ENCODE results near the gene RNF115.
A peak's percentile ranks its signal among the peaks of the same experiment; 100 is the strongest.
"Not testable (repeated sequence)": the region's sequence is repeated elsewhere in the genome, so short reads cannot be mapped to it uniquely, and the experiment has no call there.

Gene RNF115

DNA sequence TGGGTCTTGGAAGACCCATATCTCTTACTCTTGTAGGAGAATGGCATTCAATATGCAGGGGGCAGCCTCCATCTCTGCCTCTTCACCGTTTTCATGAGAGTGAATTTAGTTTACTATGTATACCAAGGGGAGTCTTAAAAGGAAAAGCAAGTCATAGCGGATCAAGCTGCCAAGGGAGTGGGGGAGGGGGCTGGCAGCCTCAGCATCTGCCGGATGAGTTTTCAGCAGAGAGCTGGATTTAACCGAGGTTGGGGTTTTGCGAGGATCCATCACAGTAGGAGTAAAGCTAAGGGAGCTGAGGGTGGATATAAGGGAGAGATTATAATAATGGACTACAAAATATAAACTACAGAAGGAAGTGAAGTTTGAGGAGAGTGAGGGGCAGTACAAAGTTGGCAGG, 94.7 kb downstream of the RNF115 start:
- ChIA-PET POLR2A (ENCODE audit: low non-redundant PET) (no interaction called here), CTCF (no interaction called here)
- no peak for TF ChIP-seq CTCF (conservative IDR thresholded peaks at IDR 0.05; ENCODE audit: low read depth)
- H3K27ac ChIP-seq: no peak overlapping the region
- DNase-seq (ENCODE audit: low spot score): no peak

GRCh38 chr1:145726193-145726592, 97.7 kb downstream of the RNF115 start:
- DNase-seq (ENCODE audit: low spot score); CTCF ChIA-PET; POLR2A ChIA-PET (ENCODE audit: low non-redundant PET); H3K27ac ChIP-seq: not testable (repeated sequence)

- POLR2A ChIA-PET (ENCODE audit: low non-redundant PET): no interaction called here
- no peak overlapping the region for H3K27ac ChIP-seq
Measured at GRCh38 chr1:145720878-145721671, 102.8 kb downstream of the RNF115 start.

GRCh38 chr1:145720556-145720877, 103.4 kb downstream of the RNF115 start:
- no peak for TF ChIP-seq CTCF (conservative IDR thresholded peaks at IDR 0.05; ENCODE audit: low read depth)
- no peak for DNase-seq (ENCODE audit: low spot score)
- POLR2A ChIA-PET (ENCODE audit: low non-redundant PET): no interaction called here
- H3K27ac ChIP-seq: no peak overlapping the region
- CTCF ChIA-PET: interaction anchor here (0.6 to 1.8 kb wide), 7 partner anchors 11 to 103 kb away, joined by 3 to 5 read pairs (median 4); partner anchors contain the start of genes POLR3C and RNF115

More at GRCh38 chr1:145720878-145721671, 102.8 kb downstream of the RNF115 start:
- DNase-seq (ENCODE audit: low spot score): peak; percentile 59
- CTCF ChIA-PET: interaction anchor here (0.6 to 1.8 kb wide), 10 partner anchors 11 to 103 kb away, joined by 3 to 5 read pairs (median 4); partner anchors contain the start of genes POLR3C and RNF115
- peak; percentile 94 for TF ChIP-seq CTCF (conservative IDR thresholded peaks at IDR 0.05; ENCODE audit: low read depth)

DNA sequence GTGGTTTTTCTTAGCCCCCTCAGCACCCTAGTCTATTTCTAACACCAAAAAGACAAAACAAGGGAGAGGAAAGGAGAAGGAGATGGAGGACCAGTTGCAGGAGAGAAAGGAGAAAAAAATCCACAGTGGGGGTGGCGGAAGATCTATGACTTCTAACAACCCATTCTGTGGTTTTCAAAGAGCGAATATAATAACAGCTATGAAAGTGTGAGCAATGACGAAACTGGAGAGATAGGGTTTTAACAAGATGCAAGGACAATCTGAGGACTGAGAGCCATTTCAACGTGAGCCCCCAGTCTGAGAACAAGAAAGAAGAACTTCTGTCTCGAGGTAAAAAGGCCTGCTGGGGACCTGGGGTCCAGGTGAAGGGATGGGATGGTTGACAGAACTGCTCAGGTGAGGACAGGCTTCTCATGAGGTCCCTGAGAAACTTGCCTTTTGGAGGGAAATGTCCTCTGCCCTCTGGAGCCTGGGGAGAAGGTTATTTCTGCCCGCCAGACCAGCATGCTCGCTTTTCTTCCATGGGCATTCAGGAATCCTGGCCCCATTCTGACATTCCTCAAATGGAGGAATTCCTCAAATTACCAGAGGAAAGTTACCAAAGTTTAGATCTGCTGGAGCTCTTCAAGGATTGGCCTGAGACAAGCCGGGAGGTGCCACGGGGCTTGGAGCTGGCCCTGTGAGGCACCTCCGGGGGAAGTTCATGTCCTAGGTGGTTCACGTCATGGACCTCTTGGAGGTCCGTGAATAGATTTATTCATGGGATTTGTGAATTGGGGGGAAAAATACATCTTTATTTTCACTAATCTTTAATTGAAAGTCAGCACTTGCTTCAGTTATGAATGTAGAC, 104.4 kb downstream of the RNF115 start, which contains the start of gene CD160:
Gene CD160, plus strand, starts transcription at position 270 of the 850 bp plus-strand sequence. CDS start 8,829 bp downstream, outside the sequence.
- POLR2A ChIA-PET (ENCODE audit: low non-redundant PET): interaction anchor here (0.7 kb wide), 1 partner anchor 12 kb away, joined by 8 read pairs; no protein-coding TSS in a partner anchor
- CTCF ChIA-PET: interaction anchor here (1.2 kb wide), 1 partner anchor 27 kb away, joined by 3 read pairs; no protein-coding TSS in a partner anchor
- TF ChIP-seq CTCF (conservative IDR thresholded peaks at IDR 0.05; ENCODE audit: low read depth): no peak
- no peak within 1 kb of the TSS for H3K27ac ChIP-seq
- DNase-seq (ENCODE audit: low spot score): no peak

DNA sequence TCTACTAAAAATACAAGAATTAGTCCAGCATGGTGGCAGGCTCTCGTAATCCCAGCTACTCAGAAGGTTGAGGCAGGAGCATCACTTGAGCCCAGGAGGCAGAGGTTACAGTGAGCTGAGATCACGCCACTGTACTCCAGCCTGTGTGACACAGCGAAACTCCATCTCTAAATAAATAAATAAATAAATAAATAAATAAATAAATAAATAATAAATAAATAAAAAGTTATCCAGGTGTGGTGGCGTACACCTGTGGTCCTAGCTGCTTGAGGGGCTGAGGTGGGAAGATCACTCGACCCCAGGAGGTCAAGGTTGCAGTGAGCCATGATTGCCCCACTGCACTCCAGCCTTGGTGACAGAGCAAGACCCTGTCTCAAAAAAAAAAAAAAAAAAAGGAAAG, 105.4 kb downstream of the RNF115 start:
- DNase-seq (ENCODE audit: low spot score); CTCF ChIA-PET; H3K27ac ChIP-seq: not testable (repeated sequence)
- POLR2A ChIA-PET (ENCODE audit: low non-redundant PET): interaction anchor here (0.7 kb wide), 1 partner anchor 11 kb away, joined by 8 read pairs; no protein-coding TSS in a partner anchor

GRCh38 chr1:145717833-145718232, 106.1 kb downstream of the RNF115 start:
- TF ChIP-seq CTCF (conservative IDR thresholded peaks at IDR 0.05; ENCODE audit: low read depth): no peak
- CTCF ChIA-PET: no interaction called here
- DNase-seq (ENCODE audit: low spot score): no peak
- H3K27ac ChIP-seq: no peak overlapping the region
- POLR2A ChIA-PET (ENCODE audit: low non-redundant PET): no interaction called here

Measured in RWPE1 (cell line).